HG03060 (cell line): Measurements from ENCODE around the gene ALAS2.
"Not testable (repeated sequence)": the region's sequence is repeated elsewhere in the genome, so short reads cannot be mapped to it uniquely, and the experiment has no call there.

Experiments
- ATAC-seq: cut with Tn5 transposase; IDR thresholded peaks from one replicate; pipeline ENCODE4 v1.9.1; 2021; ENCODE audit warnings: low read depth, moderate number of reproducible peaks; ENCODE audit not compliant: unreplicated experiment

Gene ALAS2, protein sequence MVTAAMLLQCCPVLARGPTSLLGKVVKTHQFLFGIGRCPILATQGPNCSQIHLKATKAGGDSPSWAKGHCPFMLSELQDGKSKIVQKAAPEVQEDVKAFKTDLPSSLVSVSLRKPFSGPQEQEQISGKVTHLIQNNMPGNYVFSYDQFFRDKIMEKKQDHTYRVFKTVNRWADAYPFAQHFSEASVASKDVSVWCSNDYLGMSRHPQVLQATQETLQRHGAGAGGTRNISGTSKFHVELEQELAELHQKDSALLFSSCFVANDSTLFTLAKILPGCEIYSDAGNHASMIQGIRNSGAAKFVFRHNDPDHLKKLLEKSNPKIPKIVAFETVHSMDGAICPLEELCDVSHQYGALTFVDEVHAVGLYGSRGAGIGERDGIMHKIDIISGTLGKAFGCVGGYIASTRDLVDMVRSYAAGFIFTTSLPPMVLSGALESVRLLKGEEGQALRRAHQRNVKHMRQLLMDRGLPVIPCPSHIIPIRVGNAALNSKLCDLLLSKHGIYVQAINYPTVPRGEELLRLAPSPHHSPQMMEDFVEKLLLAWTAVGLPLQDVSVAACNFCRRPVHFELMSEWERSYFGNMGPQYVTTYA

DNA sequence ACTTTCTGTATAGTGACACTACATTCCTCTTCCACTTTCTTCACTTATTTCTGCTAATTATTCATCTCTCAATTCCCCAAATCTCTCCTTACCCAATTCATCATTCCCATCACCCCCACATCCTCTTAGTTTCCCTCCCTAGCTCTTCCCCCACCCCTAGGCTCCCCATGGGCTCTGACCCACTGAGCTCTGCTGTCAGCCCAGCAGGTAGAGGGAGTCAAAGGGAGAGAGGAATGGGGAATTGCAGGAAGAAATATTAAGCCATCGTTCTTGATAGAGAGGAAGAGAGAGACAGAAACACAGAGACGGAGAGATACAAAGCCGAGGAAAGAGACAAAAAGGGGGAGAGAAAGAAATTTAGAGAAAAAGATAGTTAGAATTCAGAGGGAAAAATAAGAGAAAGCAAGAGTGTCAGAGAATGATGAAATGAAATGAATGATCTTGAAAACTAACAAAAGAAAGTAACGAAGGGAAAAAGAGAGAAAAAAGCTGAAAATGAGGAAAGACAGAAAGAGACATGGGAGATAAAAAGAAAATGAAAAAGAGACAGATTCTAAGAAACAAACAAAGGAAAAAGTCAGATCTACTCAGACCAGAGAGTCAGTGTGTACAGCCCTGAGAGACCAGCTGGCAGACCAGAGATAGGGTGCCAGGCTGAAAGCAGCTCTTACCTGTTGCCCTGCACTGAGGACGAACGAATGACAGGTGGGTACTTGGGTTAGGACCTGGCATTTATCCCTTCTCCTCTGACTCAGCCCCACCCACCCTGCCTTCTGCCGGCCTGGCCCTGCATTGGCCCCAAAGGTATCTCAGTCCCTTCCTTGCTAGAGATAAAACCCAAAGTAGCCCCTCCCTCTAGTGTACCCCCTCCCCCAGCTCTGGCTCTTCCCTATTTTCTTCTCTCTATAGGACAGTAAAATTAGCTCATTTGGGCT, at the start of gene ALAS2:
Gene ALAS2, minus strand, starts transcription at position 707 of the 935 bp plus-strand sequence. CDS start 4,977 bp downstream, outside the sequence.
- ATAC-seq: no peak

DNA sequence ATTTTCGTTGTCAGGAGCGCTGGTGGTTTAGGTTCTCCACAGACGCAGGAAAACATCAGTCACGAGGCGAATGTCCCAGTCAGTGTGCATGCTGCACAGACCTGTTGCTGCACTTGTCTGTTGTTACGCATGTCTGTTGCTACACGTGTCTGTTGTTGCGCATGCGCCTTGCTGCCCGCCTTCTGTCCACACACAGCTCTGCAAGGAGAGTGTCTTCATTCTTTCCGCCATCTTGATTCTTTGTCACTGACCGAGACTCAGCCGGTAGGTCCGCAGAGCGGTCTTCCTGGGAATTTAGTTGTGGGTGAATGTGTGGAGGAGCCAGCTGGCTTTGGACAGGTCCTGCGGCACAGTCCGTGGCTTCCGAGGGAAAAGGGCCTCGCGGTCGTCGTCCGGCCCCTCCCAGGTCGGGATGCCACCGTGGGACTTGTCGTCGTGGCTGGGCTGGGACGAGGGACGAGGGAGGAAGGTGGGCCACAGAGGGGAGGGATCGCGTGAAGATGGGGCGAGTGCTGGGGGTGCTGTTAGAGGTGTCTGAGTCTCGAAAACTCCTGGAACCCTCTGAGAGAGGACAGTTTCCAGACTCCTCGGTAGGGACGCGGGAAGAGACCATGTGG, 44.2 kb upstream of the ALAS2 start, which contains the start of gene PAGE2B:
Gene PAGE2B, plus strand, starts transcription at position 180 of the 617 bp plus-strand sequence. CDS start 1,012 bp downstream, outside the sequence.
- no peak for ATAC-seq

DNA sequence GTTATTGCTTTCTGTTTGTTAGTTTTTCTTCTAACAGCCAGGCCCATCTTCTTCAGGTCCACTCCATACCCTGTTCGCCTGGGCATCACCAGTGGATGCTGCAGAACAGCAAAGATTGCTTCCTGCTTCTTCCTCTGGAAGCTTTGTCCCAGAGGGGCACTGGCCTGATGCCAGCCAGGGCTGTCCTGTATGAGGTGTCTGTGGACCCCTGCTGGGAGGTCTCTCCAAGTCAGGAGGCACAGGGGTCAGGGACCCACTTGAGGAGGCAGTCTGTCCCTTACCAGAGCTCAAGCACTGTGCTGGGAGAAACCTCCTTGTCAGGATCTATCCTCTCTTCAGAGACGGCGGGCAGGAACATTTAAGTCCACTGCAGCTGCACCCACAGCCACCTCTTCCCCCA, 41.5 kb upstream of the ALAS2 start:
- ATAC-seq: no peak

DNA sequence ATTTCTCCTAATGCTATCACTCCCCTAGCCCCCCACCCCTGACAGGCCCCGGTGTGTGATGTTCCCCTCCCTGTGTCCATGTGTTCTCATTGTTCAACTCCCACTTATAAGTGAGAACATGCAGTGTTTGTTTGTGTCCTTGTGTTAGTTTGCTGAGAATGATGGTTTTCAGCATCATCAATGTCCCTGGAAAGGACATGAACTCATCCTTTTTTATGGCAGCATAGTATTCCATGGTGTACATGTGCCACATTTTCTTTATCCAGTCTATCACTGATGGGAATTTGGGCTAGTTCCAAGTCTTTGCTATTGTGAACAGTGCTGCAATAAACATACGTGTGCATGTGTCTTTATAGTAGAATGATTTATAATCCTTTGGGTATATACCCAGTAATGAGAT, 36.4 kb upstream of the ALAS2 start:
- not testable (repeated sequence) for ATAC-seq

DNA sequence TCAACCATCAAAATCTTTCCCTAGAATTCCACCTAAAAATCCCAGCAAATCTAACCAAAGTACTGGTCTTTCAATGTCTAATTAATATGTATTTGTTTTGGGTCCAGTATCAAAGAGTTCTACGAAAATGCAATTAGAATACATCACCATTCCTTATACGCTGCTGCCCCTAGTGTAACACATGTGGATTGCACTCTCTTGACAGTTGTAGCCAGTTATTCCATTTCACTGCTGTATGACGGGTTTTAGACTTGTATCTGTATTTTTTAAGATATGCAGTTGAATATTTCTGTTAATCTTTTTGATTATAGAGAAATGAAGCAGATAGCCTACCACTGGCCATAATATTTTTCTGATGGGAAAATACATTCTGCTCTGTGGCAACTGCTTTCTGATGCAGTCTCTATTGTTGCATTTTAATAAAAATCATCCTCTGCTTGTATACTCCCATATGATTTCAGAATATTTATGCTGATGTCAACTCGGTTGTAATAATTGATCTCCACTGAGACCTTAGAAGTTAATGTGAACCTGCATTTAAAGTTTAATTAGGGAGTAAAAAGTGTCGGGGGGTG, 27.0 kb upstream of the ALAS2 start:
- no peak for ATAC-seq

DNA sequence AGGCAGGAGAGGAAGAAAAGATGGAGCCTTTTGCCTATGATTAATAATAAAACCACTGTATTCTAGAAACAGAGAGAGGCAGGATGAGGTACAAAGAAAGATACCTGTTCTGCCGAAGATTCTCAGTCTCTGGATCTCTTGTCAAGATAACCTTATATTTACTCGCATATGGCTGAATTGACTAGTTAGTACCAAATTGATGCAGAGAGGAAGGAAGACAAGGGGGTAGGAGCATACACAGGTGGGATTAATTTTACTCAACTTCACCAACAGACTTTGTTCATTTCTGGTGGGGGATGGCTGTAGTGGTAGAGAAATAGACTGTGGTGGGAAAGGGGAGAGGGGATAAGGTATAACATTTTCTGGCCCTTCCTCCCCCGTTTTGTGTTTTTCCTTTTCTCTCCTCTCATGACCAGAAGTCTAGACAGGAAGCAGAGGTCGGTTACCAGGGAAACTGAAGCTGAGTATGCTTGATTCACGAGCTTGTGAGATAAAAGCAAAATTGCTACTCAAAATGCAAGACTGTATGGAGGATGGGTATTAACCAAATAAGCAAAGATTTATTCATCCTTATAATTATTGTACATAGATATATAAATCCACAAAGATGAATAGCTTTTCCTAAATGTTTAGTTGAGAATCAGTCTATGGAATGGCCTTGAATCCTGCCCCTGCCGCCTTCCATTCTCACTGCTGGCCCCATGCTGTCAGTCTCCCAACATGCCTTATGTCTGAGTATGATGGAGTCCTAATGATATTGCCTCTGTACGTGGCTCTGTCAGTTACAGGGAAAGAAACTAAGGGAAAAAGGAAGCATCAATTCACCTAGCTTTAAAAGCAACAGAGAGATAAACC, 26.3 kb upstream of the ALAS2 start:
- no peak for ATAC-seq

DNA sequence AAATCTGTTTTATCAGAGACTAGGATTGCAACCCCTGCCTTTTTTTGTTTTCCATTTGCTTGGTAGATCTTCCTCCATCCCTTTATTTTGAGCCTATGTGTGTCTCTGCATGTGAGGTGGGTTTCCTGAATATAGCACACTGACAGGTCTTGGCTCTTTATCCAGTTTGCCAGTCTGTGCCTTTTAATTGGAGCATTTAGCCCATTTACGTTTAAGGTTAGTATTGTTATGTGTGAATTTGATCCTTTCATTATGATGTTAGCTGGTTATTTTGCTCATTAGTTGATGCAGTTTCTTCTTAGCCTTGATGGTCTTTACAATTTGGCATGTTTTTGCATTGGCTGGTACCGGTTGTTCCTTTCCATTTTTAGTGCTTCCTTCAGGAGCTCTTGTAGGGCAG, 19.8 kb upstream of the ALAS2 start:
- not testable (repeated sequence) for ATAC-seq

DNA sequence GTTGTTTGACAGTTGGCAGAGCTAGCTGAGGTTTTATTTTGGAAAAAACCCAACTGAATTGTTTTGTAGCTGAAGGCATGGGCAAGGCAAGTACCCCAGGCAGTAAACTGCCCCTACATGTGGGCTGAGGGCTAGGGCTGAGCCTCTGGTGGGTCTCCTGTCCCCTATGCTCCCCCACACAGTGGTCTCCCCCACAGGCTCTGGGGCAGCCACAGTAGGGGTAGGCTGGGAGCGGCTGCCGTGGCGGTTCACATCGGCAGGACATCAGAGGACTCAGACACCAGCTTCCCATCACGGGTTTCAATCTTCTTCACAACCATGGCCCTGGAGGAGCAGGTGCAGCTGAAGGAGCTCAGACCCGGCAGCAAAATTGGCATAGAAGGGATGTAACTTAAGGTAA, 10.7 kb upstream of the ALAS2 start:
- ATAC-seq: no peak

DNA sequence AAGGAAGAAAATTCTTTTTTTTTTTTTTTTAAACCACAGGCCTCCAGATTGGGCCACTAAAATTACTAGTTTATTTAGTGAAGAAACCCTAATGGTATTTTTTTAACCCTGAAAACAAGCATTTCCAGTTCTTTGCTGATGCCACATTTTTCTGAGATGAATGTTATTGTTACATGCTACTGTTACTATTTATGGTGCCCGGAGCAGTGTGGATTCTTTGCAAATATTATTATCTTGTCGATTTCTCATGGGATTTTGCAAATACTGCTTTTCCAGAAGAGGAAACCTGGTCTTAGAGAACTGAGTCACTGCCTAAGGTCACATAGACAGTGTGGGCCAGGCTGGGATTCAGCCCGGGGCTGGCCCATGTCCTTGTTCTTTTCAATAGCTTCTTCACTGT, 8.7 kb upstream of the ALAS2 start:
- no peak for ATAC-seq

DNA sequence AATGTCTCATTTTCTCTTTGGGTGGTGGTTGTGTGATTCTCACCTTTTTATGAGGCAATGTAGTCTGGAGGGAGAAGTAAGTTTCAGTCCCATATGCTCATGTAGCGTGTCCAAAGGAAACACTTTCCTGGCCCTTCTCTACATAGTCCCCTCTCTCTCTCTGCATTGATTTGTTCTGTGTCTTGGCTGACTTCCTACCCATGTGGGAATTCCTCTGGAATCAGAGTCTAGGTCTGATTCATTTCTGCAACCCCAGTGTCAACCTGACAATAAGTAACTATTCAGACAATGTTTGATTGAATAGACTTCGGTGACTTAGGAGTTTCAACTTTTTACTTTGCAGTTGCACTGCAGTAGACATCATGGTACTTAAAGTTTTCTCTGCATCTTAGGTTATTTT, 2.7 kb upstream of the ALAS2 start:
- ATAC-seq: no peak

DNA sequence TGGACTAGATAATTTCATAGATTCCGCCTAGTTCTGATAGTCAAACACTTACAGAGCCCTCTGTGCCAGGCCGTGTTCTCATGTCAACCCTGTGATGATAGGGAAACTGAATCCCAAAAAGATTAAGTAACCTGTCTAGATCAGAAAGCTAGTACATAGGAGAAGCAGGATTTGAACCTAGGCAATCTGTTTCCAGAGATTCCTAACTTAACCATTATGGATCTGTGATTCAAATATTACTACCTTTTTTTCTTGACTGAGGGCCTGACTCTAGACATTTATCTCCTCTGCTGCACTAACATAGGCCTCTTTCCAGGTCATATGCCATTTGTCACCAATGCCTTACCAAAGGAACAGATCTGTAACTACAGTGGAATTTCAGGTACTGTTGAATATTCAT, 1.5 kb downstream of the ALAS2 start:
- no peak for ATAC-seq

DNA sequence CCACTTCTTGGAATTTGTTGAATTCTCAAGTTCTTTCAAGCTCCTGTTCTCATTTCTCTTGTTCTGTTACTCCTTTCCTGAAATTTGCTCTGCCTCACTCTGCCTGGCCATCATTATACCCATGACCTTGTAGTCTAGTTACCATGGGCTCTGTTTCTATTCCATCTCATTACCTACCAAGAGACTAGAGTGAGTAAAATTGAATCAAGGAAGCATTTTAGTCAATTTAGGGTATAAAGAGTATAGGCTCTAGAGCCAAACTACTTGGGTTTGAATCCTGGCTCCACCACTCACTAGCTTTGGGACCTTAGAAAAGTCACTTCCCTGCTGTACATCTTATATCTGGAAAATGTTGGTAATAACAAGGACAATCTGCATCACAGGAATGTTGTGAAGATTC, 2.2 kb downstream of the ALAS2 start:
- no peak for ATAC-seq

DNA sequence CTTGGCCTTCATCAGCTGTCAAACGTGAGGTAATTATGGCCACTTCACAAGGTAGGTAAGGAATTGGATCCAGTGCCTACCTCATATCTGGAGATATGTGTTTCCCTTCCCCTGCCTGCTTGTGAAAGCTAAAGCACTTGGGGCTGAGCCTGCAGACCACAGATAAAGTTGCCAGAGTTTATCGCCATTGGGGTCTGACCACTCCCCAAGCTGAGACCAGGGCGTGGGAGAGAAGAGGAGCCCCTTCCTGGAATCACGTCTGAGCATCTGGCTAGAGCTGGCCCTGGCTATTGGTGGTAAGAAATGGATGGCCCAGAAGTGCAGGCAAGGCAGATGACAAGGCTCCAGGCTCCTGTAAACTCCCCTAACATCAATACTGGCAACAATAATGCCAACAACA, 2.7 kb downstream of the ALAS2 start:
- ATAC-seq: no peak

DNA sequence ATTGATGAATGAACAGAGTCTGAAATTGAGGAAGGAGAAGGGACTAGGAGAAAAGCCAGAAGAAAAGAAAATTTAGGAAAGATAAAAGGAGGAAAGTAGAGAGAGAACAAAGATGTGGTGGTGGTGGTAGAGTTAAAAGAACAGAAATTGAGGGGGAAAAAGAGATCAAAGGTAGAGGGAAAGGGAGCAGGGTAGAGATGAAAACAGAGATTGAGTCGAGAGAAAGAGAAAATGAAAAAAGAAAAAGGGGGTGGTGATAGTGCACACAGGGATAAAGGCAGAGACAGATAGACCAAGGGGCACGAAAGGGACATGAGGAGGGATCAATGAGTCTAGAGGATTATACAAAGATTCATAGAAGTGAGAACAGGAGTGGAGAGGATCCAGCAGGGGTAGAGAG, 3.9 kb downstream of the ALAS2 start:
- ATAC-seq: no peak

DNA sequence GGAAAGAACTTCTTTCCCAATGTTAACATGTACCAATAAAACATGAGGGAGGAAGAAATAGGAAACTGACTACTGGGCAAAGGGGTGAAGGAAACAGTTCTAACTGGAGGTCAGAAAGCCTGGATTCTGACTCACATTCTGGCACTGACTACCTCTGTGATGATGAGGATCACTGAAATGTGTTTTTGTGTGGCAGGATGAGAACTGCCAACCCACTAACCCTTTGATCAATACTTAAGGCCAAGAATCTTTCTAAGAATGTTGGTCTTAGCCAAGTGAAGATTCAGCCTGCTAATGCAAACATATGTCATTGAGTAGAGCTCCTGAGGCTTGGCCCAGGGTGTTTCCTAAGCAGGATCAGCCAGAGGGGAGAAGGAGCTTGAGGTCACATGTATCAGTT, 4.6 kb downstream of the ALAS2 start:
- ATAC-seq: no peak

DNA sequence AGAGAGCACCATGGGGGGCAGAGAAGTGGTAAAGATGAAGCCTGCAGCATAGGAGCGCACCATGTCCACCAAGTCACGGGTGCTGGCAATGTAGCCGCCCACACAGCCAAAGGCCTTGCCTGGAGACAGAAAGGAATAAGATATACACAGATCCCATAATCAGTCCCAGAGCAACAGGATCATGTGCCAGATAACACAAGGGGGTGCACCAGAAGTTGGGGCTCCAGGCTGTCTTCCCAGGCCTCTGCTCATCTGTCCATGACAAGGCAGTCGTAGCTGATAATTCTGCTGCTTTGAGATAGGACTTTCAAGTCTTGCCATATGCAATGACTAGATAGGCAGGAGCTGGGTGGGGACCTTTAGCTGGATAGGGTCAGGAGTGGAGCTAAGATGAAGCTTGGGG, 15.9 kb downstream of the ALAS2 start:
- ATAC-seq: no peak

DNA sequence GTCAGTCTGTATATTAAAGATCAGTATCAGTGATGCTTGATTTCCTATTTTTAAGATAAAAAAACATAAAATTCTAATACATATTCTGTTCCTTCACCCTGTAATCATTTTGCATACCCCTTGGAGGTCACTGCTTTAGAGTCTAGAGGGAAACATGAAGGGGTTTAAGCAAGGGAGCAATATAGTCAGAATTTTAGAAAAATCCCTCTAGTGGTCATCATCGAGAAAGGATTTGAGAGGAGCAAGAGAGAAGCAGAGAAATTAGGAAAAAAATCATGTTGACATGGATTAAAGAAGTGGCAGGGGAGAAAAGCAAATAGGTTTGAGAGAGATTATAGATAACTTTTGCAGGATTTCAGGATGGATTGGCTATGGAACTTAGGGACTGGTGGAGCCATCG, 19.5 kb downstream of the ALAS2 start:
- ATAC-seq: no peak

DNA sequence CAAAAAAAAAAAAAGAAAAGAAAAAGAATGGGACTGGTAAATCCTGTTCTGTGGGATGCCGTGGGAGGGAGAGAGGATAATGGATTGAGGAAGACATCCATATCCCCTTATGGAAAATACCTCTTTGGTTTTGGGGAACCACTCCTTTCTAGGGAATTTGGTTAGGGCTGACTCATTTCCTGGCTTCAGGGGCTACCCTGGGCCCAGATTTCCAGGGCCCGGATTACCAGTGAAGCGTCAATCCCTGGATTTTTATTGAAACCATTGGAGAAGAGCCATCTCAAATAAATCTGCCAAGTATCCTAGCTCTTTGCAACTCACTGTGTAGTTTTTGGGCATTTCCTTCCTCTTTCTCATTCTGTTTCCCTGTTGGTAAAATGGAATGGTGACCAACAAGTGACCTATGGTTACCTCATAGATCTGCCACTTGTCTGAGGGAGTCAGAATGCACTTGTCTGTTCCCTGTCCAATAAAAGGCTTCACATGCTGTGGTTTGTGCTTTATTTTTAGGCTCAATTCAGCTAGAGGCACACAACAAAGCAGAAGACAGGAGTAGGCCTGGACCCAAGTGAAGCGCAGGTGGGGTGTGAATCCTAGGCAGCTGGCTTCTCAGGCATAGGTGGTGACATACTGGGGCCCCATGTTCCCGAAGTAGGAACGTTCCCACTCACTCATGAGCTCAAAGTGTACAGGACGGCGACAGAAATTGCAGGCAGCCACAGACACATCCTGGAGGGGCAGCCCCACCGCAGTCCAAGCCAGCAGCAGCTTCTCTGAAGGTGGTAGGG, 22.0 kb downstream of the ALAS2 start:
- no peak for ATAC-seq

DNA sequence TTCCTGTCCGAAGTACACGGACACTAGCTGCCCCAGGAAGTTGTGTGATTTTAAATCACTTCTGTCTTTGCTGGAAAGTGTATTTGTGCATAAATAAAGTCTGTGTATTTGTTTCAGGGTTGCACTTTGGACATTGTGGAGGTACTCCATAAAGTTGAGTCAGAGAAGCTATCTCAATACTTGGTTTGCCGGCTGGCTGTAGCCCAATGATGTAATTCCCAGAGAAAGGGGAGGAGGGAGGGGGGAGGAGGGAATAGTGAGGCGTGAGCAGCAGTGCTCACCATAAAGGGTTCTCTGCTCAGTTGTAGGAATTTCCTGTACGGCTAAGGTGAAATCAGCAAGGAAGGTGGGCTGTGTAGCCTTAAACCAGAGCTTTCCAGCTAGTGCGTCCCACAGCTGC, 23.1 kb downstream of the ALAS2 start:
- ATAC-seq: no peak
